ENCODE data around the gene HACD4.

DNA sequence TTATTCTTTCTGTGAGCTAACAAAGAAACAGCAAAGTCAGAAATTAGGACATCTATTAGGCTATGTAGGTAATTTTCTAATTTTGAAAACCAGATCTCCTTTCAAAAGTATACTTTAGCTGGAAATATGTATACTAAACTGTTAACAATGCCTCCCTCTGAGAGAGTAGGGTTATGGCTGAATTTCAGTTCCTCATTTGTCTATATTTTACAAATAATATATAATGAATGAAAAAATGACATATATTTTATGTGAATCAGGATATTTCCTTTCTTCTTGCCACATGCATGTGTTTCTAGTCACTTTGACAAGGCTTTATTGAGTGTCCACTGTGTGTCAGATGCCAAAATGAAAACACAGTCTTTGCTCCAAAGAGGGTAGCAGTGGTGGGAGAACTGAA, 15.4 kb downstream of the HACD4 start:
- TF ChIP-seq, protein P1, sequence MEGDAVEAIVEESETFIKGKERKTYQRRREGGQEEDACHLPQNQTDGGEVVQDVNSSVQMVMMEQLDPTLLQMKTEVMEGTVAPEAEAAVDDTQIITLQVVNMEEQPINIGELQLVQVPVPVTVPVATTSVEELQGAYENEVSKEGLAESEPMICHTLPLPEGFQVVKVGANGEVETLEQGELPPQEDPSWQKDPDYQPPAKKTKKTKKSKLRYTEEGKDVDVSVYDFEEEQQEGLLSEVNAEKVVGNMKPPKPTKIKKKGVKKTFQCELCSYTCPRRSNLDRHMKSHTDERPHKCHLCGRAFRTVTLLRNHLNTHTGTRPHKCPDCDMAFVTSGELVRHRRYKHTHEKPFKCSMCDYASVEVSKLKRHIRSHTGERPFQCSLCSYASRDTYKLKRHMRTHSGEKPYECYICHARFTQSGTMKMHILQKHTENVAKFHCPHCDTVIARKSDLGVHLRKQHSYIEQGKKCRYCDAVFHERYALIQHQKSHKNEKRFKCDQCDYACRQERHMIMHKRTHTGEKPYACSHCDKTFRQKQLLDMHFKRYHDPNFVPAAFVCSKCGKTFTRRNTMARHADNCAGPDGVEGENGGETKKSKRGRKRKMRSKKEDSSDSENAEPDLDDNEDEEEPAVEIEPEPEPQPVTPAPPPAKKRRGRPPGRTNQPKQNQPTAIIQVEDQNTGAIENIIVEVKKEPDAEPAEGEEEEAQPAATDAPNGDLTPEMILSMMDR (conservative IDR thresholded peaks at IDR 0.05; ENCODE audit: low read length): no peak
- TF ChIP-seq EZH2phosphoT487 (IDR thresholded peaks at IDR 0.05; ENCODE audit: borderline replicate concordance, low read depth, low read length): no peak

All from OCI-LY7 (cell line).